KG1 (cell line): ENCODE measurements around the gene ANXA11.
"Not testable (repeated sequence)": the region's sequence is repeated elsewhere in the genome, so short reads cannot be mapped to it uniquely, and the experiment has no call there.

Experiments used
- DNase-seq: peaks from one replicate; lab custom pipeline; 2025; lab: John Stamatoyannopoulos, UW

ANXA11 gene

DNA sequence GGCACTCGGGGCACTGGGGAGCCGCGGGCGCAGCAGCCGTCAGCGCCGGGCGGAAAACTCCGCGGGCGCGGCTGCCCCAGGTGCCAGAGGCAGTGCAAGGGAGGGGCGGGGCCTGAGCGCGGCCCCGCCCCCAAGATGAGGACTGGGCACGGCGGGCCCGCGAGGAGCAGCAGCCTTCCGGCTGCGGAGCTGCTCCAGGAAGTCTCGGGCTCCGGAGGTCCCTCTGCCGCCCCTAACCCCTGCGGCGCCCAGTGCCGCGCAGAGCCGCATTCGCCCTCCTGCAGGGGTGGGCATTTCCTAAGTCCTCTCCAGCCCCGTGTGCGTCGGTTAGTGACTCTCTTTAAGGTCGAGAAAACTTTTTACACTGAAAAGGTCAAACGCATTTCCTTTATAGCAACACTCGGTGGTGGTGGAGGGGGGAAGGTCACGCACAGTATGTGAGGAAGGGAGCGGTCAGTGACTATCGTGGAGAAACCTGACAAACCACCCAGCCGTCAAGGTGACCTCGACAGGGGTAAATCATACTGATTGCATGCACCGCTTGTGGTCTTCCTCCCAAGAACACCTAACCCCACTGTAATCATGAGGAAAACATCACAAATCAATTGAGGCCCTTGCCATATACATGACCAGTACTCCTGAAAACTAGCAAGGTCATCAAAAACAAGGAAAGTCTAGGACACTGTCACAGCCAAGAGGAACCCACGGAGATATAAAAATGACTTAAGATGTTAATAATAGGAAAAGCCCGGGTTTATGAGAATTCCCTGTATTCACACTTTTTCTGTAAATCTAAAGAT, at the start of gene ANXA11:
Gene ANXA11, minus strand, starts transcription at position 61 of the 800 bp plus-strand sequence. CDS start 32,676 bp downstream, outside the sequence.
- DNase-seq, result peak; percentile 76

DNA sequence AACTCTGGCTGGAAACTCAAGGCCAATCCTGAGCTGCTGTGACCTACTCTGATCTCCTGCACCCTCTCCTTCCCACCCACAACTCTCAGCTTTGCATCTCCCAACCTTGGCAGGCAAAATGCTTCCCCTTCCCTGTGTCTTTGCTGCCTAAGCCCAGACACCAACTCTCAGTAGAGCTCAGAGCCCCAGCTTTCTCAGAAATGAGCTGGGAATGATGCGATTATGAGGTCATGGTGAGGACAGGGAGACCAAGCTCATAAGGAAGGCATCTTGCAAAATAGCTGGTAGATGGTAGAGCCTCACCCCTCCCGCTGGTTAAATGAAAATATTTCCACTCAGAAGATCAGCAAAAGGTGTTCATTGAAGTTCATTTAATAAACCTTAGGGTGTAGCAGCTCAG, 49.4 kb upstream of the ANXA11 start:
- DNase-seq, result not testable (repeated sequence)

DNA sequence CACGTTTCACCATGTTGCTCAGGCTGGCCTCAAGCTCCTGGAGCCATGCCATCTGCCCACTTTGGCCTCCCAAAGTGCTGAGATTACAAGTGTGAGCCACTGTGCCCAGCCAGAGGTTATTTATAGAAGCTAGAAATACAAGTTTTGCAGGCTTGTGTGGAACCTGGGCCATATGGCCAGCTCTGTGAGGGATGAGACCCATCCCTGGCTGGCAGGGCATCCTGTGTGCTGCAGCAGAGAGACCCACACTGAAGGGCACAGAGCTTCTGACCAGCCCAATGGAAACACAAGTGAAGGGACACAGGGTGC, 48.6 kb upstream of the ANXA11 start:
- not testable (repeated sequence) for DNase-seq

- no peak for DNase-seq
Measured at GRCh38 chr10:80253266-80253962, 48.1 kb upstream of the ANXA11 start.

DNA sequence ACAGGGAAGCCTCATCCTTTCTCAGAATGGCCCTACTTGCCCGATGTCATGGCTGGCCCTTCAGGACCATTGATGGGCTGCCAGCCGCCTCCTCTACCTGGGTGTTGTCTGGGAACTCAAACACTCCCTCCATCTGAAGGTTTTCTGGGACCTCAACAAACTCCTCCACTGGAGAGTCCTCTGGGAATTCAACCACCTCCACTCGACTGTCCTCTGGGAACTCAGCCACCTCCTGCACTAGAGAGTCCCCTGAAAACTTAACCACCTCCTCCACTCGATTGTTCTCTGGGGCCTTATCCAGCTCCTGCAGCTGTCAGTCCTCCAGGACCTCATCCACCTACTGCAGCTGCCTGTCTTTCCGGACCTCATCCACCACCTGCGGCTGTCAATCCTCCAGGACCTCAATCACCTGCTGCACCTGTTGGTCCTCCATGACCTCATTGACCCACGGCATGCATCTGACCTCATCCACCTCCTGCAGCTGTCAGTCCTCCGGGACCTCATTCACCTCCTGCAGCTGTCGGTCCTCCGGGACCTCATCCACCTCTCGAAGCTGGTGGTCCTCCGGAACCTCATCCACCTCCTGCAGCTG, 47.1 kb upstream of the ANXA11 start:
- DNase-seq, result no peak

DNA sequence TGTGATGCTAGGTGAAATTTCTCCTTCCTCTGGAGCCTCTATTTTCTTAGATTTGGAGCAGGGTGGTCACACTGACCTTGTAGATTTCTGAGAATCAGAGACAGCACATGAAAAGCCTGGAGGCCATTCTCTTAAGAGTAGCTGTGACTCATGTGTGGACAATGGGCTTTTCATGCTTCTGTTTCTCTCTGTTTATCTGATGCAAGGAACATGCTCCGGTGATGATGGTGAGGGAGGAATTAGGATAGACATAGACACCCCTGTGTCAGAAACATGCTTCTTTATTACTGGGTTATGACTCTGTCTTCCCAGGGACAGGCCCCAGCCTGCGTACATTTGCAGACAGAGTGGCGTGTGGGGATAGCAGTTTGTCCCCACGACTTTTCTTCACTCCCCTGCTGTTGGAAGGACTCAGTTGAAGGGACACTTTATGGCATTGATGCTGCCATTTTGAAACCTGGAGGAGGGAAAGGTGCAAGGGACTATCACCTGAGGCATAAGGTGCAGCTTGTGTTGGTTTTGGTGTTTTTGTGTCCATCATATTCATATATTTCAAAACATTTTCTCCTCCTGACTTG, 46.5 kb upstream of the ANXA11 start:
- DNase-seq, result not testable (repeated sequence)

GRCh38 chr10:80250399-80250798, 45.1 kb upstream of the ANXA11 start:
- DNase-seq, result not testable (repeated sequence)

- DNase-seq, result not testable (repeated sequence)
Measured at GRCh38 chr10:80249906-80250305, 44.6 kb upstream of the ANXA11 start.

DNA sequence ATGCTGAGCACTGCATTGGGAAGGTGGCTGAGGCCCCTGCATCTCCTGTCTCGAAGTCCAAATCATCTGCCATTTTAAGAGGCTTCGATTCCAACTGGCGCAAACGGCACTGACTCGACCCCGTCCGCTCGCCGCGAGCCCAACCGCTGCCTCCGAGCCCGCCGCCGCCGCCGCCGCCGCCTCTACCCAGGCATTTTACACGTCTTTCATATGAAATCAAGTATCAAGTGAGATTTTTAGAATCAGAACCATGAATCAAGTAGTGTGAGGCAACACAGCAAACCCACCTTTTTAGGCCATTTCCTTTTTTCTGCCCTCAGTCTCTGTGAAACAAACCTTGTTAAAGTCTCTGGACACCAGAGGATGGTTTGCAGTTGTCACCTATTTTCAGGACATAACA, 42.3 kb upstream of the ANXA11 start:
- not testable (repeated sequence) for DNase-seq

GRCh38 chr10:80244371-80244770, 39.0 kb upstream of the ANXA11 start:
- DNase-seq, result not testable (repeated sequence)

- DNase-seq, result not testable (repeated sequence)
Measured at GRCh38 chr10:80242341-80242740, 37.0 kb upstream of the ANXA11 start.

- DNase-seq, result not testable (repeated sequence)
Measured at GRCh38 chr10:80236457-80236856, 31.1 kb upstream of the ANXA11 start.

- DNase-seq, result not testable (repeated sequence)
Measured at GRCh38 chr10:80234331-80235235, 29.2 kb upstream of the ANXA11 start.

DNA sequence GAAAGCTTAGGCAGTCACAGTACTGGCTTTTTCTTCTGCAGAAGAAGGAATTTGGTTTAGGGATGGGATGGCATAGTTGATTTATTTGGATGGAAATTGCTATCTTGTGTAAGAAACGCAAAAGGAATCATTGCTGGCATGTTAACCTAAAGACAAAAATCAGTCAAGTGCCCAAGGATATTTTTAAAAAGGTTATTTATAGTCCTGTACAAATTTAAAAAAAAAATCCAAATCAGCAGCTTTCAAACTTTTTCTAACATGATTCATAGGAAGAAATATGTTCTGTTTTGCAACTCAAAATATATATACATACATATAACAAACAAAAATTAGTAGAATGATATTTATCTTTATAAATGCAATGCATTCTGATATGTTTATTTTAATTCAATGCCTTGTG, 28.5 kb upstream of the ANXA11 start:
- DNase-seq, result not testable (repeated sequence)

GRCh38 chr10:80226723-80227122, 21.4 kb upstream of the ANXA11 start:
- DNase-seq, result not testable (repeated sequence)

DNA sequence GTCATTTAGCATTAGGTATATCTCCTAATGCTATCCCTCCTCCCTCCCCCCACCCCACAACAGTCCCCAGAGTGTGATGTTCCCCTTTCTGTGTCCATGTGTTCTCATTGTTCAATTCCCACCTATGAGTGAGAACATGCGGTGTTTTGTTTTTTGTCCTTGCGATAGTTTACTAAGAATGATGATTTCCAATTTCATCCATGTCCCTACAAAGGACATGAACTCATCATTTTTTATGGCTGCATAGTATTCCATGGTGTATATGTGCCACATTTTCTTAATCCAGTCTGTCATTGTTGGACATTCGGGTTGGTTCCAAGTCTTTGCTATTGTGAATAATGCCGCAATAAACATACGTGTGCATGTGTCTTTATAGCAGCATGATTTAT, 17.7 kb upstream of the ANXA11 start:
- DNase-seq, result not testable (repeated sequence)

- not testable (repeated sequence) for DNase-seq
Measured at GRCh38 chr10:80218878-80219277, 13.5 kb upstream of the ANXA11 start.

DNA sequence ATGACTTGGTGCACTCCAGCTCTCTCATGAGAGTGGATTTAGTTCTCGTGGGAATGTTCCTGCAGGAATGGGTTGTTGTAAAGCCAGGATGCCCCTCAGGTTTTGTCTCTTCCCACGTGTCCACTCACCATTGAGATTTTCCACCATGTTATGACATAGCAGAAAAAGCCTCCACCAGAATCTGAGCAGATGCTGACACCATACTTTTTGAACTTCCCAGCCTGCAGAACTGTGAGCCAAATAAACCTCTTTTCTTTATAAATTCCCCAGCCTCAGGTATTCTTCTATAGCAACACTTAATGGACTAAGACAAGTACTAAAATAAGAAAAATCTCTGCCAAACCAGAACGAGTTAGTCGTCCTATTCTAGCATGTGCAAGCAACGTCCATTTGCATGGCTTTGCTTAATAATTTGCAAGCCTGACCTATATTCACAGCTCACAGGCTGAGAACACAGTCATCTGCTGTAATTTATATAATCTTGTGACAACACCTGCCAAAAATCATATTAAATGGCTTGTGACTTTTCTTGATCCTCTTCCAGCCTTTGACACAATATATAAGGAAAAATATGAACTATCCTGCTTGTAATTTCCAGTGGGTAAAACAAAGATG, 9.1 kb upstream of the ANXA11 start:
- not testable (repeated sequence) for DNase-seq

- not testable (repeated sequence) for DNase-seq
Measured at GRCh38 chr10:80212535-80213115, 7.3 kb upstream of the ANXA11 start.

GRCh38 chr10:80211786-80212185, 6.4 kb upstream of the ANXA11 start:
- DNase-seq, result no peak

GRCh38 chr10:80210259-80210658, 4.9 kb upstream of the ANXA11 start:
- DNase-seq, result no peak
